Activated naive CD4-positive, alpha-beta T cell treated with anti-CD3 and anti-CD28 coated beads, Interleukin-2, amount 50 U/mL, for 72 hours (primary cell): Measurements from ENCODE around the gene CDH1. TPM values are rescaled to one million over a fixed set of nuclear protein-coding genes. Genes with fewer than 3 reads are reported as not detected.

ENCODE experiments used
- ATAC-seq, 2 donors: fragments of 150-1000 bp; cut with Tn5 transposase; 2 replicates each; pipeline ENCODE4 v1.10.0; 2021; ENCODE audit warnings: mild to moderate bottlenecking in 2 of 2, moderate library complexity in 2 of 2
- DNase-seq, 2 donors: peaks; one replicate each; pipeline ENCODE4 v3.0.0; 2021 to 2022; ENCODE audit warnings: low spot score in 2 of 2
- H3K27ac Mint-ChIP-seq, 2 donors: one replicate each; pipeline ENCODE4 v1.8.0; 2022; ENCODE audit warnings: mild to moderate bottlenecking in 2 of 2, mixed read lengths in 2 of 2
- H3K36me3 Mint-ChIP-seq, 2 donors: one replicate each; pipeline ENCODE4 v1.8.0; 2022; ENCODE audit warnings: mixed read lengths in 2 of 2
- H3K9me3 Mint-ChIP-seq, 2 donors: one replicate each; pipeline ENCODE4 v1.8.0; 2022; ENCODE audit warnings: mixed read lengths in 2 of 2
- total RNA-seq, 2 donors: library from RNA; stranded (reverse); gene quantifications; one replicate each; pipeline ENCODE4 v1.2.3, GENCODE V29; 2022

The CDH1 gene
- total RNA-seq, 2 donors from 2014 or later, result 1.1 to 14.9 TPM

- ATAC-seq (peak; percentile 91), DNase-seq (peak; percentile 92 to 93)
- H3K9me3 Mint-ChIP-seq, result no peaks in the 10 kb centered on the region
- peak within 1 kb of the TSS; percentile 84 to 95 for H3K27ac Mint-ChIP-seq
- peaks cover 6% of the 10 kb centered on the region in 2 donors for H3K36me3 Mint-ChIP-seq
These were observed 106.6 kb downstream of the CDH1 start, which contains the start of gene TANGO6 for GRCh38 chr16:68843482-68844210. TANGO6 (plus strand) TSS chr16:68843531; CDS start chr16:68843618, 87 bp downstream.

- Mint-ChIP-seq H3K9me3 (no peaks in the 10 kb centered on the region), H3K36me3 (peaks cover 6% of the 10 kb centered on the region in 2 donors), H3K27ac (peak overlapping the region; percentile 84 to 95)
- peak in 1 of 2 donors; percentile 7 for DNase-seq
- ATAC-seq, result no peak
These were observed 107.1 kb downstream of the CDH1 start for GRCh38 chr16:68844211-68844564.

- Mint-ChIP-seq H3K9me3 (no peaks in the 10 kb centered on the region), H3K27ac (no peak overlapping the region), H3K36me3 (peaks cover 5 to 12% of the 10 kb centered on the region in 2 donors)
- ATAC-seq (no peak), DNase-seq (no peak)
These were observed 111.7 kb downstream of the CDH1 start for GRCh38 chr16:68848786-68849185.

- no peak for ATAC-seq
- no peak for DNase-seq
- no peak overlapping the region for H3K27ac Mint-ChIP-seq
- H3K36me3 Mint-ChIP-seq, result peaks cover 0 to 6% of the 10 kb centered on the region in 2 donors
- no peaks in the 10 kb centered on the region for H3K9me3 Mint-ChIP-seq
These were observed 113.4 kb downstream of the CDH1 start for GRCh38 chr16:68850481-68850880.

GRCh38 chr16:68851601-68852000, 114.5 kb downstream of the CDH1 start:
- Mint-ChIP-seq H3K27ac (no peak overlapping the region), H3K36me3 (peaks cover 0 to 6% of the 10 kb centered on the region in 2 donors), H3K9me3 (no peaks in the 10 kb centered on the region)
- DNase-seq, result no peak
- ATAC-seq, result no peak

GRCh38 chr16:68857479-68857878, 120.4 kb downstream of the CDH1 start:
- H3K9me3 Mint-ChIP-seq, result no peaks in the 10 kb centered on the region
- no peak for ATAC-seq
- DNase-seq, result no peak
- H3K36me3 Mint-ChIP-seq, result peaks cover 4 to 5% of the 10 kb centered on the region in 2 donors
- H3K27ac Mint-ChIP-seq, result no peak overlapping the region

GRCh38 chr16:68859828-68860227, 122.7 kb downstream of the CDH1 start:
- ATAC-seq, result no peak
- DNase-seq, result no peak
- Mint-ChIP-seq H3K27ac (no peak overlapping the region), H3K9me3 (no peaks in the 10 kb centered on the region), H3K36me3 (peaks cover 4 to 5% of the 10 kb centered on the region in 2 donors)

- DNase-seq (no peak), ATAC-seq (no peak)
- Mint-ChIP-seq H3K9me3 (no peaks in the 10 kb centered on the region), H3K27ac (peak overlapping the region in 1 of 2 donors; percentile 18), H3K36me3 (peaks cover 4 to 5% of the 10 kb centered on the region in 2 donors)
These were observed 124.1 kb downstream of the CDH1 start for GRCh38 chr16:68860978-68861892.

GRCh38 chr16:68866933-68867332, 129.8 kb downstream of the CDH1 start:
- peaks cover 9 to 12% of the 10 kb centered on the region in 2 donors for H3K36me3 Mint-ChIP-seq
- DNase-seq, result no peak
- ATAC-seq, result no peak
- H3K27ac Mint-ChIP-seq, result no peak overlapping the region
- no peaks in the 10 kb centered on the region for H3K9me3 Mint-ChIP-seq

- Mint-ChIP-seq H3K9me3 (no peaks in the 10 kb centered on the region), H3K27ac (peak overlapping the region in 1 of 2 donors; percentile 7), H3K36me3 (peaks cover 9 to 12% of the 10 kb centered on the region in 2 donors)
- ATAC-seq (no peak), DNase-seq (no peak)
These were observed 132.5 kb downstream of the CDH1 start for GRCh38 chr16:68869492-68870088.

GRCh38 chr16:68873635-68874471, 136.8 kb downstream of the CDH1 start:
- Mint-ChIP-seq H3K27ac (peak overlapping the region in 1 of 2 donors; percentile 75), H3K36me3 (peaks cover 9 to 25% of the 10 kb centered on the region in 2 donors), H3K9me3 (no peaks in the 10 kb centered on the region)
- no peak for DNase-seq
- ATAC-seq, result no peak

GRCh38 chr16:68875871-68876270, 138.8 kb downstream of the CDH1 start:
- ATAC-seq (no peak), DNase-seq (no peak)
- H3K36me3 Mint-ChIP-seq, result peaks cover 0 to 12% of the 10 kb centered on the region in 2 donors
- H3K9me3 Mint-ChIP-seq, result no peaks in the 10 kb centered on the region
- H3K27ac Mint-ChIP-seq, result no peak overlapping the region

- no peaks in the 10 kb centered on the region for H3K36me3 Mint-ChIP-seq
- H3K27ac Mint-ChIP-seq, result no peak overlapping the region
- ATAC-seq, result no peak
- no peak for DNase-seq
- no peaks in the 10 kb centered on the region for H3K9me3 Mint-ChIP-seq
These were observed 146.6 kb downstream of the CDH1 start for GRCh38 chr16:68883685-68884084.

- no peaks in the 10 kb centered on the region for H3K36me3 Mint-ChIP-seq
- DNase-seq (no peak), ATAC-seq (no peak)
- no peaks in the 10 kb centered on the region for H3K9me3 Mint-ChIP-seq
- peak overlapping the region in 1 of 2 donors; percentile 2 for H3K27ac Mint-ChIP-seq
These were observed 147.3 kb downstream of the CDH1 start for GRCh38 chr16:68884401-68884800.
